Melanocyte of skin (primary cell): ENCODE results near the gene SHISA8. TPM values are rescaled to one million over a fixed set of nuclear protein-coding genes. Genes with fewer than 3 reads are reported as not detected.

Experiments used
- small RNA-seq, 2 donors: library from RNA; depleted of rRNA; stranded (forward); fragments of <200 nt; gene quantifications; one replicate each; pipeline ENCODE3, GENCODE V24; 2012
- total RNA-seq, 2 donors: library from RNA; depleted of rRNA; stranded (reverse); fragments of >200 nt; gene quantifications; 2 replicates each; pipeline ENCODE4 v1.2.3, GENCODE V29; 2012

The SHISA8 gene
- not detected for total RNA-seq

GRCh38 chr22:41915035-41915785, at the start of gene SHISA8:
Gene SHISA8, minus strand, starts transcription at chr22:41915074. Its CDS starts 407 bp downstream, at chr22:41914667.

DNA sequence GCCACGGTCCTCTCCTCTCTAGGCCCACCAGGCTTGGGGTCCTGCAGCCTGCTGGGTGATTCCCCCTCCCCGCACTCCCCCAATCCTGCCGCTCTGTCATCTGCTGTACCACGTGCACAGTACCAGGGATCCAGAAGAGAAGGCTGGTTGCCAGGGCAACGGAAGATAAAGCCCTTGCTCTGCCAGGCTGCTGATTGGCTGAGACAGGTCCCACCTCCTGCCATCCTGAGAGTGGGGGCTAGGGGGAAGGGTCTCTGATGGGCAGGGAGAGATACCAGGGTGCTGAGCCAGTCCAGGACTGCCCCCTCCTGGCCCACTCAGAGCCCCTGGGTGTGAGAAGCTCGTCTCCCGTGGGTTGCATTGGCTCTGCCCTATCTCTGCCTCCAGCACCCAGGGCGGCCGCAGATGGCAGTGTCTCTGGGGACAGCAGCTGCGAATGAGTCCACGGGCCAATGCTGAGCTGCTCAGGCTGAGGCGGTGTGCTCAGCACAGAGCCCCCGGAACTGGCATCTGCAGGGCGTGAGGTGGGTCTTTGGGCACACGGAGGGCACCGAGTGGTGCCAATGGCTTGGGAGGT, 37.1 kb upstream of the SHISA8 start, which contains the start of gene SMIM45:
SMIM45 (plus strand) TSS at position 253 of the 577 bp plus-strand sequence.

DNA sequence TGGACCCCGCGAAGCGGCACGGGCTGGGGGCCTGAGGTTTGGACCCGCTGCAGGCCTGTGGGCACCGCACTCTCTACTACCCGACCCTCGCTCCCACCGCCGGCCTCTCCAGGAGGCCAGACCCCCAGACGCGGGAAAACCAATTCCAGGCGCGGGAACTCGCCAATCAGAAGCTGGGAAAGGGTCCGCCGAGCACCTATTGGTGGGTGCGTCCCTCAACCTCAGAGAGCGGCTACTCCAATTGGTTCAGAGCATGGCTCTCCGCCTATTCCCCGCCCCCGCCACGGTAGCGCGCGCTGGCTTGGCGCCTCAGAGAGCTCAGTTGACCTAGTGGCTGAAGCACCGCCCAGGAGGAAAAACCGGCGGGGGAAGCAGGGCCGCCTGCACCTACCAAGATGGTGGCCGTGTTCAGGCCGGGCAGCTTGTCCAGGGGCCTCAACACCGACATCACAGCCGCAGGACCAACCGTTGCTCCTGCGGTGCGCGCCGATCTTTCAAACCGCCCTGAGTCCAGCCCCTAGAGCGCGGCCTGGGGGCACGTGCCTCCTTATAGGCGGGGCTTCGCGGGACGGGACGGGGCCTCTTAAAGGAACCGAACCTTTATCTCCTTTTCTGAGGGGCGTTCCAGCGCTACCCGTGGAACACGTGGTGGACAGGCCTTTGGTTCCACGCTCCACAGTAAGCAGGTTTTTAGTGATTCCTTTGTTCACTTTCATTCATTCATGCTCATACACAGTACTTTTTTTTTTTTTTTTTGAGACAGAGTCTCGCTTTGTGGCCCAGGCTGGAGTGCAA, 32.0 kb upstream of the SHISA8 start, which contains the start of gene CENPM:
CENPM (minus strand) TSS at position 524 of the 795 bp plus-strand sequence; CDS start at position 448, 76 bp downstream.

Small RNA genes within 50 kb of the gene (small RNA-seq; reads per million reads assigned to genes)
- gene MIR33A, result 14.9 to 17.3 reads per million in 2 donors

Other genes with a start within 250 kb of the SHISA8 start
- 100 to 1,000 TPM in 1 of 2 donors, 10 to 100 TPM in 1; 76.7 to 111 TPM for gene SNU13, start 226.2 kb downstream of the SHISA8 start, total RNA-seq
- under 1 TPM in 1 of 2 donors, not detected in 1; 0.67 TPM for gene MEI1, start 215.6 kb downstream of the SHISA8 start, total RNA-seq
- gene CCDC134, start 114.4 kb downstream of the SHISA8 start, total RNA-seq, result 10 to 100 TPM in 1 of 2 donors, 1 to 10 TPM in 1; 9.3 to 17.0 TPM
- gene SREBF2, start 82.0 kb downstream of the SHISA8 start, total RNA-seq, result 100 to 1,000 TPM in 1 of 2 donors, 10 to 100 TPM in 1; 89.2 to 110 TPM
- gene TNFRSF13C, start 11.7 kb upstream of the SHISA8 start, total RNA-seq, result under 1 TPM; under 0.01 to 0.34 TPM
- gene CENPM, start 32.1 kb upstream of the SHISA8 start, total RNA-seq, result 10 to 100 TPM; 24.4 to 47.3 TPM
- gene SEPTIN3, start 54.4 kb upstream of the SHISA8 start, total RNA-seq, result 10 to 100 TPM in 1 of 2 donors, 1 to 10 TPM in 1; 4.3 to 18.6 TPM
- gene WBP2NL, start 83.7 kb upstream of the SHISA8 start, total RNA-seq, result 1 to 10 TPM in 1 of 2 donors, under 1 TPM in 1; under 0.01 to 1.0 TPM
- gene NAGA, start 155.7 kb upstream of the SHISA8 start, total RNA-seq, result 10 to 100 TPM; 36.0 to 46.8 TPM
- gene PHETA2, start 159.2 kb upstream of the SHISA8 start, total RNA-seq, result 1 to 10 TPM; 4.5 to 6.0 TPM
- gene SMDT1, start 164.6 kb upstream of the SHISA8 start, total RNA-seq, result 1 to 10 TPM; 1.3 to 7.2 TPM
- gene NDUFA6, start 175.7 kb upstream of the SHISA8 start, total RNA-seq, result 10 to 100 TPM; 41.6 to 49.6 TPM
- under 1 TPM; 0.34 to 0.67 TPM for gene CYP2D6, start 215.7 kb upstream of the SHISA8 start, total RNA-seq